ENCODE data around the gene FOSL1. TPM values are rescaled to one million over a fixed set of nuclear protein-coding genes. Genes with fewer than 3 reads are reported as not detected.

FOSL1 gene
- polyA plus RNA-seq, 1 donor (not counting 4 experiments of a cell fraction or from before 2014, with no cell fraction given), result 21.8 TPM

- no peaks in the 10 kb centered on the region for H3K27me3 ChIP-seq (ENCODE audit: control insufficient read depth, extremely low read depth, insufficient read depth, low read length)
- no peak for TF ChIP-seq CTCF (optimal IDR thresholded peaks at IDR 0.05 in 1 of 3, IDR thresholded peaks at IDR 0.05 in 1 of 3, conservative IDR thresholded peaks at IDR 0.05 in 1 of 3; ENCODE audit: extremely low read depth in 1 of 3, insufficient read depth in 2 of 3, low read length in 3 of 3)
- no peak for TF ChIP-seq EZH2 (IDR thresholded peaks at IDR 0.05; ENCODE audit: low read length)
- H3K4me3 ChIP-seq (ENCODE audit: control insufficient read depth in 2 of 3, extremely low read depth in 1 of 3, insufficient read depth in 2 of 3, low read depth in 1 of 3, low read length in 3 of 3), result no peak overlapping the region
- no peak overlapping the region for H3K9ac ChIP-seq (ENCODE audit: control insufficient read depth, extremely low read depth, insufficient read depth, low read length)
- H3K4me1 ChIP-seq (ENCODE audit: control insufficient read depth, extremely low read depth, insufficient read depth, low read length), result no peaks in the 10 kb centered on the region
- H4K20me1 ChIP-seq (ENCODE audit: control insufficient read depth, extremely low read depth, insufficient read depth, low read length), result no peaks in the 10 kb centered on the region
- dilution Hi-C loops (cut with MboI; ENCODE audit: extremely low pct_ligation_motif_present, low sequenced_read_pairs), result no loop called here
- H3K4me2 ChIP-seq (ENCODE audit: control insufficient read depth, extremely low read depth, insufficient read depth, low read depth, low read length), result no peak overlapping the region
- peaks cover 17 to 29% of the 10 kb centered on the region in 2 experiments for H3K36me3 ChIP-seq (ENCODE audit: control insufficient read depth in 2 of 2, extremely low read depth in 1 of 2, insufficient read depth in 2 of 2, low read length in 2 of 2)
- H3K9me3 ChIP-seq (ENCODE audit: control insufficient read depth, low read depth, low read length), result no peaks in the 10 kb centered on the region
- DNase-seq (ENCODE audit: low read depth, low spot score) (no peak), FAIRE-seq (no peak)
- H3K9me1 ChIP-seq (ENCODE audit: control insufficient read depth, extremely low read depth, insufficient read depth, low read length), result no peaks in the 10 kb centered on the region
- no peak overlapping the region for H3K27ac ChIP-seq (ENCODE audit: control insufficient read depth, insufficient read depth, low read length)
- no peak overlapping the region for H2AFZ ChIP-seq (ENCODE audit: control insufficient read depth, low read length)
- no peaks in the 10 kb centered on the region for H3K79me2 ChIP-seq (ENCODE audit: control insufficient read depth, insufficient read depth, low read length)
Measured at GRCh38 chr11:65880027-65880426, 20.2 kb downstream of the FOSL1 start.

GRCh38 chr11:65879617-65880016 is 20.6 kb downstream of the FOSL1 start, which contains the start of gene CTSW:
CTSW (plus strand) TSS chr11:65879837; CDS start chr11:65879855, 18 bp downstream.
- no peak within 1 kb of the TSS for H3K9ac ChIP-seq (ENCODE audit: control insufficient read depth, extremely low read depth, insufficient read depth, low read length)
- H3K4me1 ChIP-seq (ENCODE audit: control insufficient read depth, extremely low read depth, insufficient read depth, low read length), result no peaks in the 10 kb centered on the region
- H3K27ac ChIP-seq (ENCODE audit: control insufficient read depth, insufficient read depth, low read length), result no peak within 1 kb of the TSS
- H3K27me3 ChIP-seq (ENCODE audit: control insufficient read depth, extremely low read depth, insufficient read depth, low read length), result no peaks in the 10 kb centered on the region
- H3K36me3 ChIP-seq (ENCODE audit: control insufficient read depth in 2 of 2, extremely low read depth in 1 of 2, insufficient read depth in 2 of 2, low read length in 2 of 2), result peaks cover 14 to 25% of the 10 kb centered on the region in 2 experiments
- H3K79me2 ChIP-seq (ENCODE audit: control insufficient read depth, insufficient read depth, low read length), result no peaks in the 10 kb centered on the region
- dilution Hi-C loops (cut with MboI; ENCODE audit: extremely low pct_ligation_motif_present, low sequenced_read_pairs), result no loop called here
- TF ChIP-seq CTCF (optimal IDR thresholded peaks at IDR 0.05 in 1 of 3, IDR thresholded peaks at IDR 0.05 in 1 of 3, conservative IDR thresholded peaks at IDR 0.05 in 1 of 3; ENCODE audit: extremely low read depth in 1 of 3, insufficient read depth in 2 of 3, low read length in 3 of 3), result no peak
- no peak for TF ChIP-seq EZH2 (IDR thresholded peaks at IDR 0.05; ENCODE audit: low read length)
- no peak for FAIRE-seq
- H4K20me1 ChIP-seq (ENCODE audit: control insufficient read depth, extremely low read depth, insufficient read depth, low read length), result no peaks in the 10 kb centered on the region
- H3K9me3 ChIP-seq (ENCODE audit: control insufficient read depth, low read depth, low read length), result no peaks in the 10 kb centered on the region
- no peak within 1 kb of the TSS for H3K4me3 ChIP-seq (ENCODE audit: control insufficient read depth in 2 of 3, extremely low read depth in 1 of 3, insufficient read depth in 2 of 3, low read depth in 1 of 3, low read length in 3 of 3)
- no peaks in the 10 kb centered on the region for H3K9me1 ChIP-seq (ENCODE audit: control insufficient read depth, extremely low read depth, insufficient read depth, low read length)
- H2AFZ ChIP-seq (ENCODE audit: control insufficient read depth, low read length), result no peak within 1 kb of the TSS
- no peak within 1 kb of the TSS for H3K4me2 ChIP-seq (ENCODE audit: control insufficient read depth, extremely low read depth, insufficient read depth, low read depth, low read length)
- no peak for DNase-seq (ENCODE audit: low read depth, low spot score)

Data from keratinocyte (primary cell).